Dendritic cell treated with granulocyte-macrophage colony-stimulating factor and Interleukin-4, amounts not matched to agents 40 ng/mL and 50 ng/mL, for 4 days (primary cell): ENCODE data around the gene CNTNAP2.

Source experiments
- H3K27ac Mint-ChIP-seq: one replicate; pipeline ENCODE4 v1.8.0; 2022; ENCODE audit warnings: mild to moderate bottlenecking, mixed read lengths
- H3K27me3 Mint-ChIP-seq: one replicate; pipeline ENCODE4 v1.8.0; 2022; ENCODE audit warnings: mild to moderate bottlenecking, mixed read lengths
- H3K36me3 Mint-ChIP-seq: one replicate; pipeline ENCODE4 v1.8.0; 2022; ENCODE audit warnings: low read depth, mixed read lengths
- H3K4me1 Mint-ChIP-seq: one replicate; pipeline ENCODE4 v1.8.0; 2022; ENCODE audit warnings: low read depth, mixed read lengths
- H3K4me3 Mint-ChIP-seq: one replicate; pipeline ENCODE4 v1.8.0; 2022; ENCODE audit warnings: mild to moderate bottlenecking, moderate library complexity, mixed read lengths
- H3K9me3 Mint-ChIP-seq: one replicate; pipeline ENCODE4 v1.8.0; 2022; ENCODE audit warnings: mixed read lengths
- intact Hi-C: fragments of 100-400 bp; cut with micrococcal nuclease; formaldehyde crosslinking; loops from one replicate; pipeline ENCODE4 v1.15.0; 2022

The CNTNAP2 gene

DNA sequence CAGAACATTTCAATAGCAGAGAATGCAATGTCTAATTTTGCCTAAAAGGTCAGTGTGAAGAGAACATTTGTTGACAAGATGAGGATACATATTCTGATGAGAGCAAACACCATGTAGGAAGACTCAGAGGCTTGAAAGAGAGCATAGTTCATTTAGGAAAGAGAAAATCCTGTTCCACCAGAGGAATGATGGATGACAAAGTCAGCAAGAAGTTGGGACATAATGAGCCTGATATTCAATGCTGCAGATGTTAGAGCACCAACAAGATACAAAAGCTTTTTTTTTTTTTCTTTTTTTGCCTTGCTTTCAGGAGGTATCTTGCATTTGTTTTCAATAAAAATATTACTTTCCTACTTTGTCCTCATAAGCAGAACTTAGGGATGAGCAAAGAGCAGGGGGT lies 1522.0 kb downstream of the CNTNAP2 start:
- intact Hi-C loops: no loop called here
- no peak overlapping the region for H3K27ac Mint-ChIP-seq
- peaks cover 48% of the 10 kb centered on the region for H3K9me3 Mint-ChIP-seq
- H3K4me1 Mint-ChIP-seq: no peaks in the 10 kb centered on the region
- no peaks in the 10 kb centered on the region for H3K27me3 Mint-ChIP-seq
- no peak overlapping the region for H3K4me3 Mint-ChIP-seq
- H3K36me3 Mint-ChIP-seq: no peaks in the 10 kb centered on the region

DNA sequence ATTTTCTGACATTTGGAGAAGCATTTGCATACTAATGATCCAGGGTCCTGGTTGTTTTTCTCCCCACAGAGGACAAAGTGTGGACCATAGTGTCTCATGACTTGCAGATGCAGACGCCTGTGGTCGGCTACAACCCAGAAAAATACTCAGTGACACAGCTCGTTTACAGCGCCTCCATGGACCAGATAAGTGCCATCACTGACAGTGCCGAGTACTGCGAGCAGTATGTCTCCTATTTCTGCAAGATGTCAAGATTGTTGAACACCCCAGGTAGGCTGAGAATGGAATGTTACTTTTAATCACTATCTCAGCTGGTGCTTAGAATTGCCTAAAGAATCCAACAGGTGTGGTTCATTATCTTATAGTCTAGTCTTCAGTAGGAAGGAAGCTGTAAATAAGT lies 1522.4 kb downstream of the CNTNAP2 start:
- no peaks in the 10 kb centered on the region for H3K27me3 Mint-ChIP-seq
- no peak overlapping the region for H3K27ac Mint-ChIP-seq
- H3K4me3 Mint-ChIP-seq: no peak overlapping the region
- no peaks in the 10 kb centered on the region for H3K4me1 Mint-ChIP-seq
- H3K9me3 Mint-ChIP-seq: peaks cover 43% of the 10 kb centered on the region
- intact Hi-C loops: no loop called here
- no peaks in the 10 kb centered on the region for H3K36me3 Mint-ChIP-seq

- Mint-ChIP-seq H3K36me3 (no peaks in the 10 kb centered on the region), H3K4me3 (no peak overlapping the region), H3K4me1 (no peaks in the 10 kb centered on the region), H3K9me3 (peaks cover 38% of the 10 kb centered on the region), H3K27ac (no peak overlapping the region), H3K27me3 (no peaks in the 10 kb centered on the region)
- intact Hi-C loops: no loop called here
Measured at GRCh38 chr7:147639751-147640150, 1523.2 kb downstream of the CNTNAP2 start.

GRCh38 chr7:147640821-147641220 lies 1524.2 kb downstream of the CNTNAP2 start:
- Mint-ChIP-seq H3K4me3 (no peak overlapping the region), H3K9me3 (peaks cover 37% of the 10 kb centered on the region), H3K36me3 (no peaks in the 10 kb centered on the region), H3K27ac (no peak overlapping the region), H3K27me3 (no peaks in the 10 kb centered on the region), H3K4me1 (no peaks in the 10 kb centered on the region)
- intact Hi-C loops: no loop called here

- Mint-ChIP-seq H3K9me3 (peaks cover 20% of the 10 kb centered on the region), H3K27me3 (no peaks in the 10 kb centered on the region), H3K36me3 (no peaks in the 10 kb centered on the region), H3K4me1 (no peaks in the 10 kb centered on the region), H3K27ac (no peak overlapping the region), H3K4me3 (no peak overlapping the region)
- intact Hi-C loops: no loop called here
Measured at GRCh38 chr7:147646568-147646967, 1530.0 kb downstream of the CNTNAP2 start.

- Mint-ChIP-seq H3K27me3 (no peaks in the 10 kb centered on the region), H3K4me1 (no peaks in the 10 kb centered on the region), H3K36me3 (no peaks in the 10 kb centered on the region), H3K9me3 (peaks cover 15% of the 10 kb centered on the region), H3K4me3 (no peak overlapping the region), H3K27ac (no peak overlapping the region)
- intact Hi-C loops: loop anchor here (5.0 kb wide), 1 partner anchor 414 kb away; no protein-coding TSS in a partner anchor
Measured at GRCh38 chr7:147650991-147651390, 1534.4 kb downstream of the CNTNAP2 start.

GRCh38 chr7:147651601-147652000 lies 1535.0 kb downstream of the CNTNAP2 start:
- no peaks in the 10 kb centered on the region for H3K4me1 Mint-ChIP-seq
- peaks cover 20% of the 10 kb centered on the region for H3K9me3 Mint-ChIP-seq

GRCh38 chr7:147653456-147653855 lies 1536.9 kb downstream of the CNTNAP2 start:
- intact Hi-C loops: loop anchor here (5.0 kb wide), 1 partner anchor 416 kb away; no protein-coding TSS in a partner anchor
- Mint-ChIP-seq H3K4me1 (no peaks in the 10 kb centered on the region), H3K4me3 (no peak overlapping the region), H3K27me3 (no peaks in the 10 kb centered on the region), H3K36me3 (no peaks in the 10 kb centered on the region), H3K27ac (no peak overlapping the region), H3K9me3 (peaks cover 15% of the 10 kb centered on the region)

More at GRCh38 chr7:147651601-147652000, 1535.0 kb downstream of the CNTNAP2 start:
- intact Hi-C loops: loop anchor here (5.0 kb wide), 1 partner anchor 414 kb away; no protein-coding TSS in a partner anchor
- H3K36me3 Mint-ChIP-seq: no peaks in the 10 kb centered on the region
- no peak overlapping the region for H3K4me3 Mint-ChIP-seq
- H3K27me3 Mint-ChIP-seq: no peaks in the 10 kb centered on the region
- no peak overlapping the region for H3K27ac Mint-ChIP-seq

DNA sequence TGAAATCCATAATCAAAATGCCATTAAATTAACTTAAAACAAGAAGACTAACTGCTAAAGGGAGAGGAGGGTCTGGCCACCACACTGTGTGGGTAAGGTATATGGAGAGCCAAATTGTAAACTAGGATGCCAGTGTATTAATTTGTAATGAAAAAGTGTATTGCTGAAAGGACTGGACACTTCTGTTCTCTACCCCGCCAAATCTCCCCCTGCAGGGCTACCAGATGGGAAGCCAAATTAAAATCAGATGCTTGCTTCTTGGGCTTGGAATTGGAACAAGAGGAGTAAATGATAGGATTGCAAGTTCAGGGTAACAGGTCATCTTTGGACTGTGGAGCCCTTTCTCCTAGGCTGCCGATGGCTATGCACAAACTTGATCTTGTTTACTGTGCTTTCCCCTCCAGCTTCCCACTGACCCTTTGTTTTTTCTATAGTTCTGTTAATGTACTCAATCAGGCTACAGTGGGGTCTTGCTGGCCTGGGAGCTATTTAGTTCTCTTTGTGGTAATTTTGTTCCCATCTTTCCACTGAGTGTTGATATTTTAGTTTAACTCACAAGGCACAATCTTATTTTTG lies 1541.9 kb downstream of the CNTNAP2 start:
- H3K27me3 Mint-ChIP-seq: no peaks in the 10 kb centered on the region
- no peak overlapping the region for H3K27ac Mint-ChIP-seq
- no peaks in the 10 kb centered on the region for H3K36me3 Mint-ChIP-seq
- peaks cover 17% of the 10 kb centered on the region for H3K9me3 Mint-ChIP-seq
- no peak overlapping the region for H3K4me3 Mint-ChIP-seq
- intact Hi-C loops: no loop called here
- H3K4me1 Mint-ChIP-seq: no peaks in the 10 kb centered on the region

- H3K27ac Mint-ChIP-seq: no peak overlapping the region
- H3K9me3 Mint-ChIP-seq: peaks cover 17% of the 10 kb centered on the region
- no peak overlapping the region for H3K4me3 Mint-ChIP-seq
- no peaks in the 10 kb centered on the region for H3K4me1 Mint-ChIP-seq
- H3K36me3 Mint-ChIP-seq: no peaks in the 10 kb centered on the region
- intact Hi-C loops: no loop called here
- no peaks in the 10 kb centered on the region for H3K27me3 Mint-ChIP-seq
Measured at GRCh38 chr7:147659036-147659995, 1542.7 kb downstream of the CNTNAP2 start.

- H3K36me3 Mint-ChIP-seq: no peaks in the 10 kb centered on the region
- H3K9me3 Mint-ChIP-seq: peaks cover 13% of the 10 kb centered on the region
- H3K27ac Mint-ChIP-seq: no peak overlapping the region
- no peak overlapping the region for H3K4me3 Mint-ChIP-seq
- intact Hi-C loops: no loop called here
- no peaks in the 10 kb centered on the region for H3K27me3 Mint-ChIP-seq
- H3K4me1 Mint-ChIP-seq: no peaks in the 10 kb centered on the region
Measured at GRCh38 chr7:147664541-147664940, 1547.9 kb downstream of the CNTNAP2 start.

DNA sequence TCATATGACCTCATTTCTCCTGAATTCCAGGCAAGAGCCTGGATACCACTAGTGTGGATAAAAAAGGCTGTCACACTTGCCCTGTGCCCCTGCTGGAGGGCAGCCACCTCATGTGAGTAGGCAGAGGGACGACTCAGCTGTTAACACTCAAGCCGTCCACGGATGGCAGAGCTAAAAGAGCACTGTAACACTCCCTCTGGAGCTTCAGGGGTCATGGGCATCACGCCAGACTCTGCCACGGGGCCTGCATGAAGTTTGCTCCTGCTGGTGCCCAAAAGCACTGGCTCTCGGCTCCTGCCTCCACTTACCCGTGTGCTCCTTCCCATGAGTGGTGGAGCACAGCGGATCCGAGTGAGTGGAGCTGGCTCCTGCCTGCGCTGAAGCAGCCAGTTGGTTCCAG lies 1554.2 kb downstream of the CNTNAP2 start:
- intact Hi-C loops: no loop called here
- Mint-ChIP-seq H3K4me1 (no peaks in the 10 kb centered on the region), H3K4me3 (no peak overlapping the region), H3K9me3 (peaks cover 26% of the 10 kb centered on the region), H3K27me3 (no peaks in the 10 kb centered on the region), H3K36me3 (no peaks in the 10 kb centered on the region), H3K27ac (no peak overlapping the region)

GRCh38 chr7:147674705-147675104 lies 1558.1 kb downstream of the CNTNAP2 start:
- no peak overlapping the region for H3K4me3 Mint-ChIP-seq
- H3K36me3 Mint-ChIP-seq: no peaks in the 10 kb centered on the region
- no peaks in the 10 kb centered on the region for H3K4me1 Mint-ChIP-seq
- H3K9me3 Mint-ChIP-seq: peaks cover 12% of the 10 kb centered on the region
- no peaks in the 10 kb centered on the region for H3K27me3 Mint-ChIP-seq
- intact Hi-C loops: no loop called here
- no peak overlapping the region for H3K27ac Mint-ChIP-seq

DNA sequence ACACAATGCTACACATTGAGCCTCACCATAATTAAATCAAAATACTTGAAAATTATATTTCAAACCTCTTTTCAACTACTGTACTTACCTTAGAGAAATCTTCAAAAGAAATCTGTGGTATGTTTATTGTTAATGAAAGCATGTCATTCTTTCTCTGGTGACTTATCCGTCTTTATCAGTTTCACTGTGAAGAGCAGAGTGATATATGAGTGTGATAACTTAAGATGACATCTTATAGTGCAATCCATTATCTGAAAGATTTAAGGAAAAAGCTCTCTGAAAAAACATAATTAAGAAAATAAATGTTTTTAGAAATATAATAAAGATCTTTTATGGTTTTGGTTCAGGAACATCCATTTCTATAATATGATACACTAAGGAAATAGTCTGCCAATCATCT lies 1562.3 kb downstream of the CNTNAP2 start:
- no peaks in the 10 kb centered on the region for H3K4me1 Mint-ChIP-seq
- intact Hi-C loops: no loop called here
- no peaks in the 10 kb centered on the region for H3K36me3 Mint-ChIP-seq
- H3K4me3 Mint-ChIP-seq: no peak overlapping the region
- no peaks in the 10 kb centered on the region for H3K27me3 Mint-ChIP-seq
- no peak overlapping the region for H3K27ac Mint-ChIP-seq
- no peaks in the 10 kb centered on the region for H3K9me3 Mint-ChIP-seq
